ENCODE data around the gene STK11. TPM values are rescaled to one million over a fixed set of nuclear protein-coding genes. Genes with fewer than 3 reads are reported as not detected.

STK11 gene
- total RNA-seq, 2 experiments from 2014 or later: 76.5 to 78.4 TPM

GRCh38 chr19:1234955-1235380, 29.4 kb downstream of the STK11 start:
- Histone ChIP-seq H3K4me1 (ENCODE audit: insufficient read depth, low read length, poor library complexity, severe bottlenecking) (peaks cover 4% of the 10 kb centered on the region), H3K79me2 (ENCODE audit: insufficient read depth, low read depth, low read length) (no peaks in the 10 kb centered on the region), H3K36me3 (ENCODE audit: insufficient read depth, low read length) (no peaks in the 10 kb centered on the region), H3K9me3 (ENCODE audit: low read length) (no peaks in the 10 kb centered on the region), H3K9me2 (ENCODE audit: insufficient read depth, low read length) (no peaks in the 10 kb centered on the region), H2AFZ (ENCODE audit: low read length) (no peak overlapping the region), H3K4me2 (ENCODE audit: low read length) (no peak overlapping the region), H4K20me1 (ENCODE audit: insufficient read depth, low read length) (no peaks in the 10 kb centered on the region), H3K4me3 (ENCODE audit: low read depth, low read length, poor library complexity, severe bottlenecking) (no peak overlapping the region), H3K27ac (ENCODE audit: low read depth, low read length, poor library complexity, severe bottlenecking) (no peak overlapping the region)
- TF ChIP-seq, protein P1, sequence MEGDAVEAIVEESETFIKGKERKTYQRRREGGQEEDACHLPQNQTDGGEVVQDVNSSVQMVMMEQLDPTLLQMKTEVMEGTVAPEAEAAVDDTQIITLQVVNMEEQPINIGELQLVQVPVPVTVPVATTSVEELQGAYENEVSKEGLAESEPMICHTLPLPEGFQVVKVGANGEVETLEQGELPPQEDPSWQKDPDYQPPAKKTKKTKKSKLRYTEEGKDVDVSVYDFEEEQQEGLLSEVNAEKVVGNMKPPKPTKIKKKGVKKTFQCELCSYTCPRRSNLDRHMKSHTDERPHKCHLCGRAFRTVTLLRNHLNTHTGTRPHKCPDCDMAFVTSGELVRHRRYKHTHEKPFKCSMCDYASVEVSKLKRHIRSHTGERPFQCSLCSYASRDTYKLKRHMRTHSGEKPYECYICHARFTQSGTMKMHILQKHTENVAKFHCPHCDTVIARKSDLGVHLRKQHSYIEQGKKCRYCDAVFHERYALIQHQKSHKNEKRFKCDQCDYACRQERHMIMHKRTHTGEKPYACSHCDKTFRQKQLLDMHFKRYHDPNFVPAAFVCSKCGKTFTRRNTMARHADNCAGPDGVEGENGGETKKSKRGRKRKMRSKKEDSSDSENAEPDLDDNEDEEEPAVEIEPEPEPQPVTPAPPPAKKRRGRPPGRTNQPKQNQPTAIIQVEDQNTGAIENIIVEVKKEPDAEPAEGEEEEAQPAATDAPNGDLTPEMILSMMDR (conservative IDR thresholded peaks at IDR 0.05; ENCODE audit: low read length): no peak
- TF ChIP-seq EZH2phosphoT487 (IDR thresholded peaks at IDR 0.05; ENCODE audit: borderline replicate concordance, low read depth, low read length): no peak
- POLR2A ChIA-PET: no interaction called here
- intact Hi-C loops (cut with micrococcal nuclease; ENCODE audit: unreplicated experiment): no loop called here
- no TSS peak for BruUV-seq (replicated peaks)
- CTCF ChIA-PET (ENCODE audit: unreplicated experiment): no interaction called here
- DNase-seq (ENCODE audit: low spot score): no peak

- POLR2A ChIA-PET: no interaction called here
Observed at GRCh38 chr19:1235625-1236538, 30.3 kb downstream of the STK11 start.

More at GRCh38 chr19:1235625-1236538, 30.3 kb downstream of the STK11 start:
- Histone ChIP-seq H4K20me1 (ENCODE audit: insufficient read depth, low read length) (no peaks in the 10 kb centered on the region), H3K79me2 (ENCODE audit: insufficient read depth, low read depth, low read length) (no peaks in the 10 kb centered on the region), H3K4me1 (ENCODE audit: insufficient read depth, low read length, poor library complexity, severe bottlenecking) (peaks cover 11% of the 10 kb centered on the region), H3K27ac (ENCODE audit: low read depth, low read length, poor library complexity, severe bottlenecking) (no peak overlapping the region), H2AFZ (ENCODE audit: low read length) (no peak overlapping the region), H3K9me3 (ENCODE audit: low read length) (no peaks in the 10 kb centered on the region), H3K36me3 (ENCODE audit: insufficient read depth, low read length) (no peaks in the 10 kb centered on the region), H3K4me3 (ENCODE audit: low read depth, low read length, poor library complexity, severe bottlenecking) (no peak overlapping the region), H3K4me2 (ENCODE audit: low read length) (no peak overlapping the region), H3K9me2 (ENCODE audit: insufficient read depth, low read length) (no peaks in the 10 kb centered on the region)
- DNase-seq (ENCODE audit: low spot score): no peak
- TF ChIP-seq, protein P1 (conservative IDR thresholded peaks at IDR 0.05; ENCODE audit: low read length): no peak
- TF ChIP-seq EZH2phosphoT487 (IDR thresholded peaks at IDR 0.05; ENCODE audit: borderline replicate concordance, low read depth, low read length): no peak
- BruUV-seq (replicated peaks): no TSS peak
- intact Hi-C loops (cut with micrococcal nuclease; ENCODE audit: unreplicated experiment): no loop called here
- CTCF ChIA-PET (ENCODE audit: unreplicated experiment): no interaction called here
